HEK293T (cell line): ENCODE measurements around the gene STRADA.

Source experiments
- CTCF ChIA-PET: fragments of 350-600 bp; formaldehyde crosslinking; extraction: SDS; loops from one replicate; lab custom pipeline; 2021; ENCODE audit warnings: antibody characterized with exemption, inconsistent platforms; lab: Yijun Ruan, JAX
- POLR2A ChIA-PET: fragments of 350-600 bp; formaldehyde crosslinking; extraction: SDS; loops from one replicate; lab custom pipeline; 2020; ENCODE audit warnings: antibody characterized with exemption, inconsistent platforms; lab: Yijun Ruan, JAX
- DNase-seq: peaks from one replicate; pipeline ENCODE4 v3.0.0; 2012; ENCODE audit warnings: mixed read lengths; ENCODE audit errors: extremely low spot score
- ARNT ChIP-seq: fragments of 450-650 bp; IDR thresholded peaks from 2 replicates; pipeline ENCODE4 v1.6.1; 2017; ENCODE audit warnings: mild to moderate bottlenecking
- BHLHE40 ChIP-seq: fragments of 450-650 bp; IDR thresholded peaks from 2 replicates; pipeline ENCODE4 v1.6.1; 2016; ENCODE audit warnings: mild to moderate bottlenecking, moderate library complexity, borderline replicate concordance
- CTBP1 ChIP-seq: fragments of 450-650 bp; IDR thresholded peaks from 2 replicates; pipeline ENCODE4 v1.6.1; 2016; ENCODE audit warnings: borderline replicate concordance
- ELF4 ChIP-seq: fragments of 450-650 bp; IDR thresholded peaks from 2 replicates; pipeline ENCODE4 v1.6.1; 2017; ENCODE audit warnings: antibody characterized with exemption
- FOXA1 ChIP-seq: fragments of 450-650 bp; IDR thresholded peaks from 2 replicates; pipeline ENCODE4 v1.6.1; 2016; ENCODE audit warnings: mild to moderate bottlenecking
- FOXK2 ChIP-seq: fragments of 450-650 bp; IDR thresholded peaks from 2 replicates; pipeline ENCODE4 v1.6.1; 2016; ENCODE audit warnings: mild to moderate bottlenecking
- FOXM1 ChIP-seq: fragments of 450-650 bp; IDR thresholded peaks from 2 replicates; pipeline ENCODE4 v1.6.1; 2017; ENCODE audit warnings: mild to moderate bottlenecking, borderline replicate concordance
- HDGF ChIP-seq: fragments of 450-650 bp; IDR thresholded peaks from 2 replicates; pipeline ENCODE4 v1.6.1; 2017; ENCODE audit warnings: antibody characterized with exemption, borderline replicate concordance
- L3MBTL2 ChIP-seq: fragments of 450-650 bp; conservative IDR thresholded peaks from 2 replicates; pipeline ENCODE4 v1.6.1; 2016; ENCODE audit warnings: mild to moderate bottlenecking
- LEF1 ChIP-seq: fragments of 450-650 bp; IDR thresholded peaks from 2 replicates; pipeline ENCODE4 v1.6.1; 2017; ENCODE audit warnings: mild to moderate bottlenecking, borderline replicate concordance
- NFRKB ChIP-seq: fragments of 450-650 bp; IDR thresholded peaks from 2 replicates; pipeline ENCODE4 v1.6.1; 2016; ENCODE audit warnings: mild to moderate bottlenecking, moderate library complexity
- PKNOX1 ChIP-seq: fragments of 450-650 bp; IDR thresholded peaks from 2 replicates; pipeline ENCODE4 v1.6.1; 2016
- SP1 ChIP-seq: fragments of 450-650 bp; IDR thresholded peaks from 2 replicates; pipeline ENCODE4 v1.6.1; 2017
- SUZ12 ChIP-seq: fragments of 450-650 bp; IDR thresholded peaks from 2 replicates; pipeline ENCODE4 v1.6.1; 2016; ENCODE audit warnings: mild to moderate bottlenecking
- TARDBP ChIP-seq: fragments of 450-650 bp; IDR thresholded peaks from 2 replicates; pipeline ENCODE4 v1.6.1; 2016
- ZNF384 ChIP-seq: fragments of 450-650 bp; IDR thresholded peaks from 2 replicates; pipeline ENCODE4 v1.6.1; 2016

STRADA gene

GRCh38 chr17:63703029-63703428, 38.6 kb downstream of the STRADA start:
- TF ChIP-seq ARNT (no peak), CTBP1 (no peak), FOXK2 (no peak), HDGF (no peak), PKNOX1 (no peak), SP1 (no peak), BHLHE40 (no peak), NFRKB (no peak), TARDBP (no peak), ZNF384 (no peak), FOXM1 (no peak), SUZ12 (no peak), L3MBTL2 (no peak), FOXA1 (no peak), LEF1 (no peak), ELF4 (no peak)
- DNase-seq = no peak
- ChIA-PET POLR2A (interaction anchor here (1.2 to 3.6 kb wide), 4 partner anchors 38 to 81 kb away, joined by 3 to 17 read pairs (median 4); partner anchors contain the start of genes CCDC47, DDX42 and MAP3K3), CTCF (interaction anchor here (0.5 kb wide), 1 partner anchor 1434 kb away, joined by 3 read pairs; the partner anchor contains the start of gene RGS9)

- ChIA-PET POLR2A (interaction anchor here (1.2 to 3.6 kb wide), 3 partner anchors 38 to 81 kb away, joined by 3 to 17 read pairs (median 4); partner anchors contain the start of genes CCDC47, DDX42 and MAP3K3), CTCF (interaction anchor here (0.5 kb wide), 1 partner anchor 1435 kb away, joined by 3 read pairs; the partner anchor contains the start of gene RGS9)
- no peak for TF ChIP-seq ELF4
- no peak for TF ChIP-seq BHLHE40
- no peak for TF ChIP-seq LEF1
- no peak for TF ChIP-seq NFRKB
- no peak for TF ChIP-seq FOXM1
- TF ChIP-seq L3MBTL2 = no peak
- no peak for TF ChIP-seq FOXA1
- no peak for TF ChIP-seq ZNF384
- no peak for TF ChIP-seq SP1
- no peak for TF ChIP-seq CTBP1
- TF ChIP-seq ARNT = no peak
- TF ChIP-seq FOXK2 = no peak
- no peak for TF ChIP-seq HDGF
- no peak for TF ChIP-seq SUZ12
- TF ChIP-seq TARDBP = no peak
- no peak for TF ChIP-seq PKNOX1
- DNase-seq = no peak
Observed at GRCh38 chr17:63702721-63703015, 38.9 kb downstream of the STRADA start.

GRCh38 chr17:63701868-63702720, 39.5 kb downstream of the STRADA start:
- CTCF ChIA-PET = interaction anchor here (0.5 to 1.1 kb wide), 3 partner anchors 9 to 1435 kb away, joined by 3 read pairs; partner anchors contain the start of gene RGS9
- no peak for DNase-seq
- POLR2A ChIA-PET = interaction anchor here (1.2 to 3.6 kb wide), 4 partner anchors 8 to 80 kb away, joined by 3 to 17 read pairs (median 4); partner anchors contain the start of genes CCDC47, DDX42 and MAP3K3
- TF ChIP-seq FOXM1 (no peak), HDGF (no peak), ELF4 (no peak), PKNOX1 (no peak), SP1 (no peak), NFRKB (no peak), SUZ12 (no peak), CTBP1 (no peak), FOXA1 (no peak)

GRCh38 chr17:63701456-63701820, 40.2 kb downstream of the STRADA start:
- DNase-seq = no peak
- ChIA-PET POLR2A (interaction anchor here (1.2 to 3.6 kb wide), 4 partner anchors 9 to 79 kb away, joined by 3 to 17 read pairs (median 5); partner anchors contain the start of genes CCDC47, DDX42 and MAP3K3), CTCF (interaction anchor here (0.6 to 1.1 kb wide), 3 partner anchors 9 to 180 kb away, joined by 3 read pairs; no protein-coding TSS in a partner anchor)
- no peak for TF ChIP-seq SP1
- no peak for TF ChIP-seq HDGF
- TF ChIP-seq FOXA1 = no peak
- no peak for TF ChIP-seq ZNF384
- no peak for TF ChIP-seq FOXM1

GRCh38 chr17:63700528-63701455, 40.8 kb downstream of the STRADA start:
- DNase-seq = no peak
- POLR2A ChIA-PET = interaction anchor here (1.1 to 3.6 kb wide), 5 partner anchors 9 to 80 kb away, joined by 3 to 17 read pairs (median 4); partner anchors contain the start of genes CCDC47 and DDX42
- TF ChIP-seq L3MBTL2 (no peak), NFRKB (no peak), FOXK2 (no peak), FOXM1 (no peak), SP1 (no peak), CTBP1 (no peak), ELF4 (no peak), LEF1 (no peak)
- CTCF ChIA-PET = interaction anchor here (0.6 to 1.1 kb wide), 3 partner anchors 8 to 180 kb away, joined by 3 read pairs; no protein-coding TSS in a partner anchor
